ENCODE measurements around the gene GSE1. TPM values are rescaled to one million over a fixed set of nuclear protein-coding genes. Genes with fewer than 3 reads are reported as not detected.

The GSE1 gene
- total and polyA plus RNA-seq, 2 of the 13 experiments (the other 11 are each of a cell fraction or from before 2014, with no cell fraction given) = 16.1 to 31.2 TPM

DNA sequence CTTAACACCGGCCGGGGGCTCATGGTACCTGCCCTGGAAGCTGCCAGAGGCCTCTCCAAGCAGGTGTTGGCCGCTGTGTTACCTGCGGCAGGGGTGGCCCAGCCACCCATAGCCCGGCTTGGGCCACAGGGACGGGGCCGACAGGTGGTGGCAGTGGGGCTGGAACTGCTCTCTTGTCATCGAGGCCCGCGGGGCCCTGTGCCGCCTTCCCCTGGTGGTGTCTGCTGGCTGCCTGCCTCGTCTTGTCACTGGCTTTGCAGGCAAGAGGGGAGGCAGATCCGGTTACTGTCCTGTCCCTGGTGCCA, 27.1 kb downstream of the GSE1 start:
- BruUV-seq (replicated peaks) = no TSS peak
- ChIA-PET POLR2A (no interaction called here), CTCF (ENCODE audit: low intra/inter-chr PET ratio, low total read pairs) (no interaction called here)
- TF ChIP-seq PTBP1 (IDR thresholded peaks at IDR 0.05; ENCODE audit: low read depth, low read length, poor library complexity, severe bottlenecking) = no peak
- TF ChIP-seq AGO1 (IDR thresholded peaks at IDR 0.05; ENCODE audit: low read depth, low read length, poor library complexity, severe bottlenecking) = no peak
- no peak for TF ChIP-seq POLR2G (IDR thresholded peaks at IDR 0.05; ENCODE audit: low read depth, low read length)
- no peak for TF ChIP-seq KLF11 (CRISPR knock-in tag; IDR thresholded peaks at IDR 0.05)
- TF ChIP-seq ZKSCAN8 (CRISPR knock-in tag; IDR thresholded peaks at IDR 0.05; ENCODE audit: borderline replicate concordance) = no peak
- no peak for TF ChIP-seq ZNF260 (CRISPR knock-in tag; IDR thresholded peaks at IDR 0.05; ENCODE audit: borderline replicate concordance, low read depth)
- TF ChIP-seq, protein P1, sequence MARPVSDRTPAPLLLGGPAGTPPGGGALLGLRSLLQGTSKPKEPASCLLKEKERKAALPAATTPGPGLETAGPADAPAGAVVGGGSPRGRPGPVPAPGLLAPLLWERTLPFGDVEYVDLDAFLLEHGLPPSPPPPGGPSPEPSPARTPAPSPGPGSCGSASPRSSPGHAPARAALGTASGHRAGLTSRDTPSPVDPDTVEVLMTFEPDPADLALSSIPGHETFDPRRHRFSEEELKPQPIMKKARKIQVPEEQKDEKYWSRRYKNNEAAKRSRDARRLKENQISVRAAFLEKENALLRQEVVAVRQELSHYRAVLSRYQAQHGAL (CRISPR knock-in tag; IDR thresholded peaks at IDR 0.05; ENCODE audit: not compliant biosample characterization) = no peak
- TF ChIP-seq ZKSCAN5 (CRISPR knock-in tag; IDR thresholded peaks at IDR 0.05) = no peak
- no peak for TF ChIP-seq CBX1 (IDR thresholded peaks at IDR 0.05; ENCODE audit: low read depth)
- TF ChIP-seq, protein P2, sequence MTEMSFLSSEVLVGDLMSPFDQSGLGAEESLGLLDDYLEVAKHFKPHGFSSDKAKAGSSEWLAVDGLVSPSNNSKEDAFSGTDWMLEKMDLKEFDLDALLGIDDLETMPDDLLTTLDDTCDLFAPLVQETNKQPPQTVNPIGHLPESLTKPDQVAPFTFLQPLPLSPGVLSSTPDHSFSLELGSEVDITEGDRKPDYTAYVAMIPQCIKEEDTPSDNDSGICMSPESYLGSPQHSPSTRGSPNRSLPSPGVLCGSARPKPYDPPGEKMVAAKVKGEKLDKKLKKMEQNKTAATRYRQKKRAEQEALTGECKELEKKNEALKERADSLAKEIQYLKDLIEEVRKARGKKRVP (CRISPR knock-in tag; IDR thresholded peaks at IDR 0.05) = no peak
- TF ChIP-seq CBX5 (CRISPR knock-in tag; IDR thresholded peaks at IDR 0.05; ENCODE audit: borderline replicate concordance) = no peak
- TF ChIP-seq ZNF296 (CRISPR knock-in tag; conservative IDR thresholded peaks at IDR 0.05) = no peak
- Histone ChIP-seq H3K4me3 (replicated peaks in 1 of 3; ENCODE audit: insufficient read depth in 1 of 3, low read depth in 2 of 3, low read length in 3 of 3) (no peak overlapping the region), H3K79me2 (ENCODE audit: insufficient read depth, low read length) (peaks cover 55% of the 10 kb centered on the region), H3K4me1 (ENCODE audit: insufficient read depth, low read length) (peaks cover 18% of the 10 kb centered on the region), H2AFZ (ENCODE audit: low read length) (no peak overlapping the region), H3K9me3 (ENCODE audit: low read length) (no peaks in the 10 kb centered on the region), H3K9ac (ENCODE audit: insufficient read depth, low read depth, low read length) (no peak overlapping the region), H4K20me1 (ENCODE audit: insufficient read depth, low read length) (peaks cover 93% of the 10 kb centered on the region; the same call in 1 of the 2 replicates), H3K27ac (ENCODE audit: extremely low read length, insufficient read depth, low read length) (no peak overlapping the region), H3K4me2 (ENCODE audit: low read depth, low read length) (no peak overlapping the region), H3K36me3 (replicated peaks in 1 of 2; ENCODE audit: control insufficient read depth in 1 of 2, insufficient read depth in 2 of 2, low read length in 2 of 2) (peaks cover 39 to 71% of the 10 kb centered on the region in 2 experiments), H3K27me3 (ENCODE audit: control insufficient read depth in 1 of 2, insufficient read depth in 2 of 2, low read length in 2 of 2) (no peaks in the 10 kb centered on the region)
- in situ Hi-C loops (cut with HindIII; ENCODE audit: extremely low pct_ligation_motif_present, low pct_unique_long_range_greater_than_20kb) (no loop called here), intact Hi-C loops (cut with micrococcal nuclease; ENCODE audit: unreplicated experiment) (no loop called here)
- ATAC-seq (no peak), FAIRE-seq (no peak), DNase-seq (ENCODE audit: low spot score) (no peak)
- WGBS (ENCODE audit: low lambda C conversion rate) = 92% methylated on average over 5 of the region's 13 CpGs
